Left renal pelvis (tissue), 4 donors: ENCODE data around the gene LIPN. TPM values are rescaled to one million over a fixed set of nuclear protein-coding genes. Genes with fewer than 3 reads are reported as not detected.

Experiments
- DNase-seq, 4 donors: peaks; one replicate each; pipeline ENCODE4 v3.0.0-alpha.2; 2013; ENCODE audit warnings: low read depth in 4 of 4, low spot score in 3 of 4
- polyA plus RNA-seq, 4 donors: library from polyadenylated mRNA; unstranded; fragments of 120-200 nt; gene quantifications; one replicate each; pipeline ENCODE4 v1.2.1, GENCODE V29; 2013; ENCODE audit not compliant: insufficient read length in 4 of 4

The LIPN gene
- polyA plus RNA-seq, 4 donors: 0.11 TPM; not detected in 3

GRCh38 chr10:88782222-88782621, 22.4 kb downstream of the LIPN start:
- no peak for DNase-seq

GRCh38 chr10:88783724-88784123, 23.9 kb downstream of the LIPN start:
- no peak for DNase-seq

- no peak for DNase-seq
These were observed 26.4 kb downstream of the LIPN start for GRCh38 chr10:88786032-88786770.

GRCh38 chr10:88787463-88787862, 27.6 kb downstream of the LIPN start:
- DNase-seq: no peak

GRCh38 chr10:88788924-88789323, 29.1 kb downstream of the LIPN start:
- DNase-seq: no peak

GRCh38 chr10:88791924-88792323, 32.1 kb downstream of the LIPN start:
- no peak for DNase-seq

GRCh38 chr10:88792661-88793060, 32.8 kb downstream of the LIPN start:
- DNase-seq: no peak

GRCh38 chr10:88793712-88794299, 34.0 kb downstream of the LIPN start:
- DNase-seq: no peak

GRCh38 chr10:88794731-88795130, 34.9 kb downstream of the LIPN start:
- no peak for DNase-seq

- DNase-seq: no peak
These were observed 40.6 kb downstream of the LIPN start for GRCh38 chr10:88800152-88801125.

GRCh38 chr10:88802523-88803285, 42.9 kb downstream of the LIPN start, which contains the start of gene LIPM:
Gene LIPM (plus strand): TSS chr10:88802730. CDS start chr10:88802897, 167 bp downstream.
- DNase-seq: no peak

GRCh38 chr10:88803641-88804040, 43.8 kb downstream of the LIPN start:
- no peak for DNase-seq

- no peak for DNase-seq
These were observed 44.4 kb downstream of the LIPN start for GRCh38 chr10:88804083-88804812.

- no peak for DNase-seq
These were observed 45.5 kb downstream of the LIPN start for GRCh38 chr10:88805361-88805760.

GRCh38 chr10:88805924-88806323, 46.1 kb downstream of the LIPN start:
- no peak for DNase-seq

- DNase-seq: no peak
These were observed 49.8 kb downstream of the LIPN start for GRCh38 chr10:88809621-88810020.

GRCh38 chr10:88810196-88810961, 50.6 kb downstream of the LIPN start:
- DNase-seq: peak in 2 of 4 donors; percentile 5 to 12

GRCh38 chr10:88813200-88813599, 53.4 kb downstream of the LIPN start:
- DNase-seq: no peak

GRCh38 chr10:88819290-88819689, 59.5 kb downstream of the LIPN start:
- DNase-seq: no peak
